Stimulated activated CD4-positive, alpha-beta T cell treated with anti-CD3 and anti-CD28 coated beads, Interleukin-15, amount 100 ng/mL, for 48 hours (primary cell): ENCODE results near the gene RAB12.
"Not testable (repeated sequence)": the region's sequence is repeated elsewhere in the genome, so short reads cannot be mapped to it uniquely, and the experiment has no call there.

ENCODE experiments used
- DNase-seq, 2 donors: peaks; one replicate each; pipeline ENCODE4 v3.0.0-alpha.2; 2020; ENCODE audit warnings: low read depth in 2 of 2

RAB12 gene

GRCh38 chr18:8611916-8612576 is 2.8 kb downstream of the RAB12 start:
- DNase-seq, result no peak

GRCh38 chr18:8614875-8615274 is 5.6 kb downstream of the RAB12 start:
- no peak for DNase-seq

GRCh38 chr18:8615397-8616027 is 6.3 kb downstream of the RAB12 start:
- DNase-seq, result no peak

- DNase-seq, result no peak
Observed at GRCh38 chr18:8616028-8616401, 6.8 kb downstream of the RAB12 start.

- DNase-seq, result no peak
Observed at GRCh38 chr18:8617907-8618306, 8.7 kb downstream of the RAB12 start.

GRCh38 chr18:8619041-8619440 is 9.8 kb downstream of the RAB12 start:
- no peak for DNase-seq

- DNase-seq, result no peak
Observed at GRCh38 chr18:8619835-8620577, 10.8 kb downstream of the RAB12 start.

- DNase-seq, result no peak
Observed at GRCh38 chr18:8620845-8621244, 11.6 kb downstream of the RAB12 start.

GRCh38 chr18:8622625-8623024 is 13.4 kb downstream of the RAB12 start:
- DNase-seq, result not testable (repeated sequence)

GRCh38 chr18:8623549-8624106 is 14.4 kb downstream of the RAB12 start:
- no peak for DNase-seq

GRCh38 chr18:8625461-8626092 is 16.3 kb downstream of the RAB12 start:
- DNase-seq, result no peak

- DNase-seq, result no peak
Observed at GRCh38 chr18:8626414-8627106, 17.3 kb downstream of the RAB12 start.

GRCh38 chr18:8627107-8627472 is 17.9 kb downstream of the RAB12 start:
- DNase-seq, result no peak

GRCh38 chr18:8627540-8627939 is 18.3 kb downstream of the RAB12 start:
- no peak for DNase-seq

GRCh38 chr18:8629602-8630001 is 20.4 kb downstream of the RAB12 start:
- DNase-seq, result no peak

GRCh38 chr18:8630546-8630945 is 21.3 kb downstream of the RAB12 start:
- DNase-seq, result no peak

GRCh38 chr18:8631265-8631664 is 22.0 kb downstream of the RAB12 start:
- no peak for DNase-seq

GRCh38 chr18:8632386-8632785 is 23.1 kb downstream of the RAB12 start:
- no peak for DNase-seq

GRCh38 chr18:8634508-8634907 is 25.3 kb downstream of the RAB12 start:
- DNase-seq, result no peak

- no peak for DNase-seq
Observed at GRCh38 chr18:8635087-8635486, 25.9 kb downstream of the RAB12 start.

- no peak for DNase-seq
Observed at GRCh38 chr18:8639762-8640161, 30.5 kb downstream of the RAB12 start.
